ENCODE measurements around the gene NDEL1.

The NDEL1 gene

GRCh38 chr17:8465356-8465755, 29.7 kb downstream of the NDEL1 start:
- no peak for DNase-seq (ENCODE audit: extremely low read depth, low read depth)
- no peak for TF ChIP-seq CTCF (IDR thresholded peaks at IDR 0.05; ENCODE audit: low read depth, low read length)

DNA sequence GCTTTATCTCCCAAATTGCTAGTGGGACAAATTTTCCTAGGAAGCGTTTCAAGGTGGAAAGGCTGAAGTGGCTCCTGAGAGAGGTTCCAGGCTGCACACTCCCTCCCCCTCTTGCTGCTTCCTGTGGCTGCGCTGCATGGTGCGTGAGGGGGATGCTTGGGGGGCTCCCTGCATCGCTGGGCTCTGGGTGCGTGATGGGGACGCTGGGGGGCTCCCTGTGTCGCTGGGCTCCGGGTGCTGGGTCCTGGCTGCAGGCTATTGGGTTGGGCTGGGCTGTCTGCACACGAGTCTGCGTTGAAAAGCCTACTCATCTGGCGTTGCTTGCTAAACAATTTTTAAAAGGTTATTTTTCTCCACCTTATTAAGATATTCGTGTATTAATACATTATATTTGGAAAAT, 30.1 kb downstream of the NDEL1 start:
- DNase-seq (ENCODE audit: extremely low read depth, low read depth), result no peak
- no peak for TF ChIP-seq CTCF (IDR thresholded peaks at IDR 0.05; ENCODE audit: low read depth, low read length)

DNA sequence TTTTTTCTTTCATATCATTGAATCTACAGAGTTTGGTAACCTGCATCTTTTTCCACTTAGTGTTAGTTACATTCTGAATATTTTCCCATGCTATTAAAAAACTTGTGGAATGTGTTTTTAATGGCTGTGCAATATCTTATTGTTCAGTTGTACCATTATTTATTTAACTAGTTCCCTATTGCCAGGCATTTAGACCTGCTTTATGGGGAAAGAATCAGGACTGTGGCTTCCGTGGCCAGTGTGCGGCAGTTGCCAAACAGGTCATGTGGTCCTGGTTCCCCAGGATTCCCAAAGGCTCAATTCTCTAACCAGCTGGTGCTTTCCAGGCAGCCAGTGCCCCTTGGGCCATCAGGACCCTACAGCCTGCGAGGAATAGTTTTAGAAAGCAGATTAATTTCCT, 30.8 kb downstream of the NDEL1 start:
- TF ChIP-seq CTCF (IDR thresholded peaks at IDR 0.05; ENCODE audit: low read depth, low read length), result no peak
- peak; percentile 88 for DNase-seq (ENCODE audit: extremely low read depth, low read depth)

DNA sequence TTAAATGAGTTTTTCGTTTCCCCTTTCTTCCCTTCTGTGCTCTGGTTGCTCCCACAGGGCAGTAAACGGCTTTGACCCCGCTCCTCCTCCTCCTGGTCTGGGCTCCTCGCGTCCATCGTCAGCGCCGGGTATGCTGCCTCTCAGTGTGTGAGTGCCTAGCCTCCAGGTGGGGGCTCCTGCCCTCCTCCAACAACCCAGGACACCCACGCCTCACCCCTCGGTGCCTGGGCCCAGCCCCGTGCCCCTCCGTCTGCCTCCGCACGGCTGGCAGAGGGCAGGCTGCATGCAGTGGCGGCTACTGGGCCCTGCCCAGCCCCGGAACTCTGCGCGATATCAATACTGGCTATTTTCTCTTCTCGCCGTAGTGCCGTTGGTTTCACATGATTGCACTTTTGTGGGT, 31.2 kb downstream of the NDEL1 start:
- no peak for DNase-seq (ENCODE audit: extremely low read depth, low read depth)
- no peak for TF ChIP-seq CTCF (IDR thresholded peaks at IDR 0.05; ENCODE audit: low read depth, low read length)

- no peak for TF ChIP-seq CTCF (IDR thresholded peaks at IDR 0.05; ENCODE audit: low read depth, low read length)
- no peak for DNase-seq (ENCODE audit: extremely low read depth, low read depth)
Observed at GRCh38 chr17:8467527-8467926, 31.8 kb downstream of the NDEL1 start.

DNA sequence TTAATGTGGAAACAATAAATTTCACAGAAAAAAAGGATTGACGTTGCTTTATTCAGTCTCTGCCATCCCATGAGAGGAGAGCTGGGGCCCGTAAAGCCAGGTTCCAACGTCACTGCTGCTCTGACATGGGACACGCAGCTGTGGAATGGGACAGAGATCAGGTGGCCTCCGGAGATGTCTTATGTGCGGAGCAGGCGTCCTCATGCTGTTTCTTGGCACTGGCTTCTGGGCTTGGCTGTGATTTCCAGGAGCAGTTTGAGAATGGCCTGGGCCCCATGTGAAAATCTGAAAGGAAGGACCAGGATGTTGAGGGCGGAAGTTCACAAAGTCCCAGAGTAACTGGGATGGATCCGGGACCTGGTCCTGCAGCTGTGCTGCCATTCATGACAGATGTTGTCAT, 32.4 kb downstream of the NDEL1 start:
- no peak for TF ChIP-seq CTCF (IDR thresholded peaks at IDR 0.05; ENCODE audit: low read depth, low read length)
- no peak for DNase-seq (ENCODE audit: extremely low read depth, low read depth)

- DNase-seq (ENCODE audit: extremely low read depth, low read depth), result no peak
- TF ChIP-seq CTCF (IDR thresholded peaks at IDR 0.05; ENCODE audit: low read depth, low read length), result no peak
Observed at GRCh38 chr17:8468980-8469379, 33.3 kb downstream of the NDEL1 start.

All from AG09319 (cell line).